Pancreas (tissue), 10 donors: ENCODE data around the gene GRIN2A. TPM values are rescaled to one million over a fixed set of nuclear protein-coding genes. Genes with fewer than 3 reads are reported as not detected.

Experiments
- ATAC-seq, 4 donors: fragments of 200-7000 bp; cut with Tn5 transposase; one replicate each; pipeline versions ENCODE4 v1.8.0 to v1.9.1; 2020; ENCODE audit warnings: mild to moderate bottlenecking in 4 of 4, moderate library complexity in 4 of 4
- DNase-seq, 6 donors: peaks; one replicate each; pipeline ENCODE4 v3.0.0-alpha.2; 2020
- FAIRE-seq: peaks from 2 replicates; lab custom pipeline; 2012; peaks lifted over from hg19 to GRCh38; lab: Jason Lieb, UNC
- H3K27ac ChIP-seq, 4 donors: fragments of 200-600 bp; sonication (generic); 1 replicate in 3 of 4; 2 replicates in 1 of 4; pipeline versions ENCODE4 v1.5.0 to v1.8.0; 2020
- H3K27me3 ChIP-seq, 4 donors: fragments of 200-600 bp; one replicate each; pipeline ENCODE4 v1.8.0; 2021
- H3K36me3 ChIP-seq, 3 donors: fragments of 200-600 bp; sonication (generic) in 1 of 3; one replicate each; pipeline versions ENCODE4 v1.5.0 to v1.8.0; 2020 to 2021
- H3K4me1 ChIP-seq, 3 donors: fragments of 200-600 bp; one replicate each; pipeline ENCODE4 v1.8.0; 2021
- H3K4me3 ChIP-seq, 4 donors: fragments of 200-600 bp; sonication (generic) in 2 of 4; one replicate each; pipeline versions ENCODE4 v1.5.0 to v1.8.0; 2020 to 2021
- H3K9me3 ChIP-seq, 4 donors: fragments of 200-600 bp; one replicate each; pipeline ENCODE4 v1.8.0; 2021
- whole genome bisulfite sequencing, 2 donors: extraction: QIAGEN DNeasy Blood & Tissue Kit; methylation state at CpG; one replicate each; pipeline ENCODE4 v1.1.7; 2013; 5-methylcytosine and 5-hydroxymethylcytosine counted together
- intact Hi-C, 3 donors: fragments of 100-400 bp; cut with DNase I; formaldehyde crosslinking; loops; one replicate each; pipeline versions ENCODE4 v1.11.1 to v1.14.2; 2022
- polyA plus RNA-seq, 2 donors: library from polyadenylated mRNA; stranded (reverse); fragments of 200-250 nt; gene quantifications; one replicate each; pipeline ENCODE4 v1.2.3, GENCODE V29; 2013
- total RNA-seq, 6 donors: library from RNA; stranded (reverse); fragmentation: NEBNext Ultra II Directional in 4 of 6; extraction: Animal tissue kit (Norgen Biotek cat#: 25700) in 4 of 6; gene quantifications; one replicate each; pipeline versions ENCODE4 v1.2.1 to v1.2.4, GENCODE V29; 2021 to 2023
- TF ChIP-seq, protein P1 (sequence below), 4 donors: fragments of 200-600 bp; sonication (generic) in 3 of 4; IDR thresholded peaks; one replicate each; pipeline versions ENCODE4 v1.5.0 to v1.8.0; 2021; ENCODE audit warnings: antibody characterized with exemption in 4 of 4
- donor health status: healthy with polysubstance abuse.
- donor health status: DM: no; HTN: no; CAD: no; lungs with moderate emphysema.
- donor health status: DM: no; HTN: no; CAD: no.
- donor health status: control.
- donor health status: control.
- donor health status: Bipolar disorder and iron deficiency.
- donor health status: DM: yes; HTN: yes; CAD: no.
- donor health status: DM: no; HTN: no; CAD: no.
- donor health status: DM: no; HTN: no; CAD: no.
- donor health status: DM: yes; HTN: yes; CAD: no.

Gene GRIN2A
- total and polyA plus RNA-seq, 8 donors: 0.09 to 2.2 (median 0.32) TPM

- intact Hi-C loops: no loop called here
- Histone ChIP-seq H3K4me1 (no peaks in the 10 kb centered on the region), H3K36me3 (no peaks in the 10 kb centered on the region), H3K4me3 (no peak overlapping the region), H3K9me3 (no peaks in the 10 kb centered on the region), H3K27ac (no peak overlapping the region), H3K27me3 (no peaks in the 10 kb centered on the region)
- WGBS, 2 donors: 61 to 65% methylated on average over 2 of the region's 2 CpGs
- ATAC-seq (no peak), DNase-seq (no peak), FAIRE-seq (no peak)
- TF ChIP-seq, protein P1, sequence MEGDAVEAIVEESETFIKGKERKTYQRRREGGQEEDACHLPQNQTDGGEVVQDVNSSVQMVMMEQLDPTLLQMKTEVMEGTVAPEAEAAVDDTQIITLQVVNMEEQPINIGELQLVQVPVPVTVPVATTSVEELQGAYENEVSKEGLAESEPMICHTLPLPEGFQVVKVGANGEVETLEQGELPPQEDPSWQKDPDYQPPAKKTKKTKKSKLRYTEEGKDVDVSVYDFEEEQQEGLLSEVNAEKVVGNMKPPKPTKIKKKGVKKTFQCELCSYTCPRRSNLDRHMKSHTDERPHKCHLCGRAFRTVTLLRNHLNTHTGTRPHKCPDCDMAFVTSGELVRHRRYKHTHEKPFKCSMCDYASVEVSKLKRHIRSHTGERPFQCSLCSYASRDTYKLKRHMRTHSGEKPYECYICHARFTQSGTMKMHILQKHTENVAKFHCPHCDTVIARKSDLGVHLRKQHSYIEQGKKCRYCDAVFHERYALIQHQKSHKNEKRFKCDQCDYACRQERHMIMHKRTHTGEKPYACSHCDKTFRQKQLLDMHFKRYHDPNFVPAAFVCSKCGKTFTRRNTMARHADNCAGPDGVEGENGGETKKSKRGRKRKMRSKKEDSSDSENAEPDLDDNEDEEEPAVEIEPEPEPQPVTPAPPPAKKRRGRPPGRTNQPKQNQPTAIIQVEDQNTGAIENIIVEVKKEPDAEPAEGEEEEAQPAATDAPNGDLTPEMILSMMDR (IDR thresholded peaks at IDR 0.05): no peak
Observed at GRCh38 chr16:9870962-9871361, 311.3 kb downstream of the GRIN2A start.

DNA sequence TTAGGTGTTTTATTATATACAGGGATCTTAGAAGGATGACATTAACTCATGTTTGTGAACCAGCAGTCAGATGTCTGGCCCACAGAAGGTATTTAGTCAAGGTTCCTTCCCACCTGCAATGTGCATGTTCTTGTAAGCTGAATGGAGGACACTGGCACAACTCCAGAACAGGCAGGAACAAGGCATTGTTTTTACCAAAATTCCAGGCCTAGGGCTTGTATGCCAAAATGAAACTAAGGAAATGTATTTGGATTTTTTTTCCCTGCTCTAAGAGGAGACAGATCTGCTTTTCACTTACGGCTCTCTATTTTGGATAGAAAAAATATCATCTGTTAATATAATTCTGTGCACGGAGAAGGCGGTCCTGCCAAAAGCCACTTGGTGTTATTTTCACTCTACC lies 312.5 kb downstream of the GRIN2A start:
- no peak for FAIRE-seq

GRCh38 chr16:9868606-9869149 lies 313.6 kb downstream of the GRIN2A start:
- Histone ChIP-seq H3K27me3 (no peaks in the 10 kb centered on the region), H3K27ac (no peak overlapping the region), H3K36me3 (no peaks in the 10 kb centered on the region), H3K9me3 (no peaks in the 10 kb centered on the region), H3K4me3 (no peak overlapping the region), H3K4me1 (no peaks in the 10 kb centered on the region)
- intact Hi-C loops: no loop called here
- ATAC-seq (no peak), FAIRE-seq (no peak), DNase-seq (no peak)
- 74 to 78% methylated on average over 2 of the region's 2 CpGs for WGBS, 2 donors
- TF ChIP-seq, protein P1 (IDR thresholded peaks at IDR 0.05): no peak

More for the DNA sequence above, 312.5 kb downstream of the GRIN2A start:
- intact Hi-C loops: no loop called here
- WGBS, 2 donors: 87 to 89% methylated on average over 3 of the region's 3 CpGs
- DNase-seq (no peak), ATAC-seq (no peak)
- Histone ChIP-seq H3K4me1 (no peaks in the 10 kb centered on the region), H3K9me3 (no peaks in the 10 kb centered on the region), H3K36me3 (no peaks in the 10 kb centered on the region), H3K27ac (no peak overlapping the region), H3K4me3 (no peak overlapping the region), H3K27me3 (no peaks in the 10 kb centered on the region)
- TF ChIP-seq, protein P1 (IDR thresholded peaks at IDR 0.05): no peak

- H3K27ac ChIP-seq: no peak overlapping the region
- no peak for DNase-seq
- WGBS, 2 donors: 87 to 100% methylated on average over 1 of the region's 1 CpG
- intact Hi-C loops: no loop called here
- no peaks in the 10 kb centered on the region for H3K4me1 ChIP-seq
- H3K27me3 ChIP-seq: no peaks in the 10 kb centered on the region
- H3K4me3 ChIP-seq: no peak overlapping the region
- FAIRE-seq: no peak
- TF ChIP-seq, protein P1 (IDR thresholded peaks at IDR 0.05): no peak
- H3K9me3 ChIP-seq: no peaks in the 10 kb centered on the region
- H3K36me3 ChIP-seq: no peaks in the 10 kb centered on the region
- no peak for ATAC-seq
Observed at GRCh38 chr16:9867176-9867575, 315.1 kb downstream of the GRIN2A start.

DNA sequence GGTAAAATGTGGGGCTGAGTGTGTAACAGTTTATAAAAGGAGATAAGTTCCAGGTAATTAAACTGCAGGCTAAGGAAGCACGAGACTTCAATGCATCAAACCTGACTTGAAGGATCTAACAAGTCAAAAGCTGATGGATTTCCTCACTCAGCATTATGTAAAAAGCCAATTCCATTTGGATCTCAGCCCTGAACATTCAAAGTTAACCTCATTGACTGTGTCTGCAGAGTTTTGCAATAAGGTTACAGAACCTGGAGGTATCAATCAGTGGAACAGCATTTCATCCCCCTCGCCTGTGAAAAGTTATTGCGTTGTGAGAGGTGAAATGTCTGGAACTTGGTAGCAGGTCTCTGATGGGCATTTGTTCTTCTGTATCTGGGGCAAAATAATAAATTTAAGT lies 317.8 kb downstream of the GRIN2A start:
- intact Hi-C loops: no loop called here
- WGBS, 2 donors: 68 to 75% methylated on average over 3 of the region's 3 CpGs
- no peak for FAIRE-seq

More for the DNA sequence above, 317.8 kb downstream of the GRIN2A start:
- Histone ChIP-seq H3K9me3 (no peaks in the 10 kb centered on the region), H3K4me1 (no peaks in the 10 kb centered on the region), H3K27me3 (no peaks in the 10 kb centered on the region), H3K4me3 (no peak overlapping the region), H3K27ac (no peak overlapping the region), H3K36me3 (no peaks in the 10 kb centered on the region)
- TF ChIP-seq, protein P1 (IDR thresholded peaks at IDR 0.05): no peak
- no peak for ATAC-seq
- no peak for DNase-seq
